ENCODE results near the gene ZC3H12D.

DNA sequence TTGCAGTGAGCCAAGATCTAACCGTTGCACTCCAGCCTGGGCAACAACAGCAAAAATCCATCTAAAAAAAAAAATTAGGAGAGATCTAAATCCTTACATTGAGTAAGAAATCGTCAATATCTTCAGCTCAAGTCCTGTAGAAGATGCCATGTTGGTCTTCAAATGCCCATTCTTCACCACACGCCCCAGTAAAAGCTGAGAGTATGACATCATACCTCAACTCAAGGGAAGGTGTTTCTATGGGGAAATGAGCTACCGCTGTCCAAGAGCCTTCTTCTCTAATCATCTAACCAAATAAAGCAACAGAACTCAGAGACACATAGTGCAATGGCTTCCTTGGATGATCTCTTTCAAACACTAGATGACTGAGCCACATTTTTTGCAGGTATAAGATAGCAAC lies 2.5 kb upstream of the ZC3H12D start:
- TF ChIP-seq TAF1 (IDR thresholded peaks at IDR 0.05; ENCODE audit: low read depth, low read length) (no peak), POLR2A (IDR thresholded peaks at IDR 0.05; ENCODE audit: low read depth, low read length) (no peak), SPI1 (IDR thresholded peaks at IDR 0.05; ENCODE audit: low read depth, low read length) (no peak)

All from GM12891 (cell line).